ENCODE results near the gene FBXW7. TPM values are rescaled to one million over a fixed set of nuclear protein-coding genes. Genes with fewer than 3 reads are reported as not detected.
A peak's percentile ranks its signal among the peaks of the same experiment; 100 is the strongest.

Gene FBXW7
- polyA plus RNA-seq, 1 of the 3 experiments (the other 2 are of a cell fraction), result 7.7 TPM

DNA sequence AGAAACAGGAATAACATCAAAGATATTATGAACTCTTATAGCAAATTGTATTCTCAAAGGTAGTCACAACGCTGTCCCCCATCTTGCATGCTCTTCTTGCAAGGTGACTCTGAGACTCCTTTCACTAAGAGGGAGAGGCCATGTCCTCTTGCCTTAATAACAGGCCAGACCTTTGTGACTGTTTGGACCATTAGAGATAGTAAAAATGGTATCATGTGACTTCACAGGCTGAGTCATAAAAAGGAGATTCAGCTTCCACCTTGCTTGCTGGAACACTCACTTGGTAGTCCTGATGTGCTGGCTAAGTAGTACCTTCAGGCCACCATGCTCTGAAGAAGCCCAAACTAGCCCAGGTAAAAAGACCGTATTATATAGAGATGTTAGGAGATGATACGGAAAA is 143.8 kb downstream of the FBXW7 start:
- Histone ChIP-seq H3K27me3 (ENCODE audit: insufficient read depth) (no peaks in the 10 kb centered on the region), H3F3A (replicated peaks; ENCODE audit: insufficient read depth) (peaks cover 7% of the 10 kb centered on the region), H3K4me1 (ENCODE audit: control insufficient read depth in 1 of 2, insufficient read depth in 2 of 2, low read depth in 1 of 2, low read length in 1 of 2) (no peaks in the 10 kb centered on the region), H3K9me3 (no peaks in the 10 kb centered on the region), H3K4me3 (ENCODE audit: low read depth in 2 of 2, low read length in 1 of 2) (no peak overlapping the region), H3K9ac (no peak overlapping the region), H3K9me2 (no peaks in the 10 kb centered on the region; the same call in 1 of the 2 replicates), H3K36me3 (replicated peaks in 1 of 2; ENCODE audit: control insufficient read depth in 1 of 2, insufficient read depth in 2 of 2, low read length in 1 of 2) (peaks cover 0 to 6% of the 10 kb centered on the region in 2 experiments), H2AFZ (ENCODE audit: low read depth) (no peak overlapping the region), H4K20me1 (ENCODE audit: insufficient read depth) (no peaks in the 10 kb centered on the region), H3K4me2 (no peak overlapping the region), H3K27ac (ENCODE audit: low read depth in 2 of 2, low read length in 1 of 2) (no peak overlapping the region), H3K79me2 (ENCODE audit: insufficient read depth) (peaks cover 15% of the 10 kb centered on the region; the same call in 1 of the 2 replicates)
- ChIA-PET CTCF (no interaction called here), POLR2A (no interaction called here)
- 100% methylated on average over 3 of the region's 3 CpGs for WGBS (ENCODE audit: low lambda C conversion rate)
- DNase-seq, result no peak
- TF ChIP-seq POLR2AphosphoS5 (IDR thresholded peaks at IDR 0.05; ENCODE audit: low read depth, low read length) (no peak), GATA2 (CRISPR knock-in tag; IDR thresholded peaks at IDR 0.05) (no peak), MEF2A (IDR thresholded peaks at IDR 0.05; ENCODE audit: borderline replicate concordance, low read depth) (no peak)
- TF ChIP-seq, protein P1, sequence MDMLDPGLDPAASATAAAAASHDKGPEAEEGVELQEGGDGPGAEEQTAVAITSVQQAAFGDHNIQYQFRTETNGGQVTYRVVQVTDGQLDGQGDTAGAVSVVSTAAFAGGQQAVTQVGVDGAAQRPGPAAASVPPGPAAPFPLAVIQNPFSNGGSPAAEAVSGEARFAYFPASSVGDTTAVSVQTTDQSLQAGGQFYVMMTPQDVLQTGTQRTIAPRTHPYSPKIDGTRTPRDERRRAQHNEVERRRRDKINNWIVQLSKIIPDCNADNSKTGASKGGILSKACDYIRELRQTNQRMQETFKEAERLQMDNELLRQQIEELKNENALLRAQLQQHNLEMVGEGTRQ (IDR thresholded peaks at IDR 0.05; ENCODE audit: borderline replicate concordance, low read depth, low read length), result no peak
- TF ChIP-seq, protein P2, sequence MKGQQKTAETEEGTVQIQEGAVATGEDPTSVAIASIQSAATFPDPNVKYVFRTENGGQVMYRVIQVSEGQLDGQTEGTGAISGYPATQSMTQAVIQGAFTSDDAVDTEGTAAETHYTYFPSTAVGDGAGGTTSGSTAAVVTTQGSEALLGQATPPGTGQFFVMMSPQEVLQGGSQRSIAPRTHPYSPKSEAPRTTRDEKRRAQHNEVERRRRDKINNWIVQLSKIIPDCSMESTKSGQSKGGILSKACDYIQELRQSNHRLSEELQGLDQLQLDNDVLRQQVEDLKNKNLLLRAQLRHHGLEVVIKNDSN (IDR thresholded peaks at IDR 0.05; ENCODE audit: borderline replicate concordance, low read depth), result peak; percentile 26; the same call in 1 of the 2 replicates
- TF ChIP-seq, protein P3, sequence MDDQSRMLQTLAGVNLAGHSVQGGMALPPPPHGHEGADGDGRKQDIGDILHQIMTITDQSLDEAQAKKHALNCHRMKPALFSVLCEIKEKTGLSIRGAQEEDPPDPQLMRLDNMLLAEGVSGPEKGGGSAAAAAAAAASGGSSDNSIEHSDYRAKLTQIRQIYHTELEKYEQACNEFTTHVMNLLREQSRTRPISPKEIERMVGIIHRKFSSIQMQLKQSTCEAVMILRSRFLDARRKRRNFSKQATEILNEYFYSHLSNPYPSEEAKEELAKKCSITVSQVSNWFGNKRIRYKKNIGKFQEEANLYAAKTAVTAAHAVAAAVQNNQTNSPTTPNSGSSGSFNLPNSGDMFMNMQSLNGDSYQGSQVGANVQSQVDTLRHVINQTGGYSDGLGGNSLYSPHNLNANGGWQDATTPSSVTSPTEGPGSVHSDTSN (IDR thresholded peaks at IDR 0.05), result no peak
- TF ChIP-seq, protein P4, sequence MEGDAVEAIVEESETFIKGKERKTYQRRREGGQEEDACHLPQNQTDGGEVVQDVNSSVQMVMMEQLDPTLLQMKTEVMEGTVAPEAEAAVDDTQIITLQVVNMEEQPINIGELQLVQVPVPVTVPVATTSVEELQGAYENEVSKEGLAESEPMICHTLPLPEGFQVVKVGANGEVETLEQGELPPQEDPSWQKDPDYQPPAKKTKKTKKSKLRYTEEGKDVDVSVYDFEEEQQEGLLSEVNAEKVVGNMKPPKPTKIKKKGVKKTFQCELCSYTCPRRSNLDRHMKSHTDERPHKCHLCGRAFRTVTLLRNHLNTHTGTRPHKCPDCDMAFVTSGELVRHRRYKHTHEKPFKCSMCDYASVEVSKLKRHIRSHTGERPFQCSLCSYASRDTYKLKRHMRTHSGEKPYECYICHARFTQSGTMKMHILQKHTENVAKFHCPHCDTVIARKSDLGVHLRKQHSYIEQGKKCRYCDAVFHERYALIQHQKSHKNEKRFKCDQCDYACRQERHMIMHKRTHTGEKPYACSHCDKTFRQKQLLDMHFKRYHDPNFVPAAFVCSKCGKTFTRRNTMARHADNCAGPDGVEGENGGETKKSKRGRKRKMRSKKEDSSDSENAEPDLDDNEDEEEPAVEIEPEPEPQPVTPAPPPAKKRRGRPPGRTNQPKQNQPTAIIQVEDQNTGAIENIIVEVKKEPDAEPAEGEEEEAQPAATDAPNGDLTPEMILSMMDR (IDR thresholded peaks at IDR 0.05), result no peak

DNA sequence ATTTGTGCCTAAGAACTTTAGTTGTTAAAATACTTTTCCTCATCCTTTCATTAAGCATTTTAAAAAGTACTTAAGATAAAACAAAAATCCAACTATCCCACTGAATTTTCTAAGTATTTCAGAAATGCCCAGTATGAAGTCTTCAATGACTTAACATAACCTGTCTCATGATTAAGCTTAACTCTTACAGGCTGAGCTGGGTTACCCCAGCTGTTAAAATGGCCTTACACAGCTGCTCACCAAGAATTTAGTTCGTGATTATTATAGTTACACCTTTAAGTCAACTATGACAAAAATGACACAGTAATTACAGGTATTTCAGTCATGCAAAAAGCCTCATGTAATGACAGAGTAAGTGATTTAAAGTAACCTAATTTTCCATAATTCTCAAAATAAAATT is 145.7 kb downstream of the FBXW7 start:
- H3K9me3 ChIP-seq, result no peaks in the 10 kb centered on the region
- no peak overlapping the region for H3K4me3 ChIP-seq (ENCODE audit: low read depth in 2 of 2, low read length in 1 of 2)
- no peaks in the 10 kb centered on the region; the same call in 1 of the 2 replicates for H3K9me2 ChIP-seq
- WGBS (ENCODE audit: low lambda C conversion rate), result 95% methylated on average over 1 of the region's 1 CpG
- CTCF ChIA-PET, result interaction anchor here (0.7 to 4.1 kb wide), 3 partner anchors 18 to 988 kb away, joined by 3 to 13 read pairs (median 3); no protein-coding TSS in a partner anchor
- H3K4me2 ChIP-seq, result no peak overlapping the region
- H2AFZ ChIP-seq (ENCODE audit: low read depth), result no peak overlapping the region
- no peak for DNase-seq
- H3K4me1 ChIP-seq (ENCODE audit: control insufficient read depth in 1 of 2, insufficient read depth in 2 of 2, low read depth in 1 of 2, low read length in 1 of 2), result no peaks in the 10 kb centered on the region
- POLR2A ChIA-PET, result no interaction called here
- H4K20me1 ChIP-seq (ENCODE audit: insufficient read depth), result peaks cover 7% of the 10 kb centered on the region; the same call in 1 of the 2 replicates
- no peak overlapping the region for H3K9ac ChIP-seq
- H3K27ac ChIP-seq (ENCODE audit: low read depth in 2 of 2, low read length in 1 of 2), result no peak overlapping the region
- peaks cover 12% of the 10 kb centered on the region for H3F3A ChIP-seq (replicated peaks; ENCODE audit: insufficient read depth)
- peaks cover 0 to 6% of the 10 kb centered on the region in 2 experiments for H3K36me3 ChIP-seq (replicated peaks in 1 of 2; ENCODE audit: control insufficient read depth in 1 of 2, insufficient read depth in 2 of 2, low read length in 1 of 2)
- no peak for TF ChIP-seq YY1 (IDR thresholded peaks at IDR 0.05; ENCODE audit: low read depth)
- TF ChIP-seq MEF2A (IDR thresholded peaks at IDR 0.05; ENCODE audit: borderline replicate concordance, low read depth), result no peak
- no peak for TF ChIP-seq SIN3A (IDR thresholded peaks at IDR 0.05; ENCODE audit: borderline replicate concordance, low read depth, low read length)
- no peak for TF ChIP-seq RXRA (IDR thresholded peaks at IDR 0.05; ENCODE audit: borderline replicate concordance, low read depth)
- no peak for TF ChIP-seq EP300 (IDR thresholded peaks at IDR 0.05; ENCODE audit: borderline replicate concordance in 1 of 2, low read depth in 1 of 2, low read length in 1 of 2)
- no peak for TF ChIP-seq FOSL2 (IDR thresholded peaks at IDR 0.05; ENCODE audit: borderline replicate concordance, low read depth)
- TF ChIP-seq, protein P5, sequence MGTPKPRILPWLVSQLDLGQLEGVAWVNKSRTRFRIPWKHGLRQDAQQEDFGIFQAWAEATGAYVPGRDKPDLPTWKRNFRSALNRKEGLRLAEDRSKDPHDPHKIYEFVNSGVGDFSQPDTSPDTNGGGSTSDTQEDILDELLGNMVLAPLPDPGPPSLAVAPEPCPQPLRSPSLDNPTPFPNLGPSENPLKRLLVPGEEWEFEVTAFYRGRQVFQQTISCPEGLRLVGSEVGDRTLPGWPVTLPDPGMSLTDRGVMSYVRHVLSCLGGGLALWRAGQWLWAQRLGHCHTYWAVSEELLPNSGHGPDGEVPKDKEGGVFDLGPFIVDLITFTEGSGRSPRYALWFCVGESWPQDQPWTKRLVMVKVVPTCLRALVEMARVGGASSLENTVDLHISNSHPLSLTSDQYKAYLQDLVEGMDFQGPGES (IDR thresholded peaks at IDR 0.05; ENCODE audit: low read depth, low read length), result no peak
- no peak for TF ChIP-seq RFX5 (IDR thresholded peaks at IDR 0.05; ENCODE audit: low read length)
- TF ChIP-seq FOXJ3 (CRISPR knock-in tag; IDR thresholded peaks at IDR 0.05), result no peak
- no peak for TF ChIP-seq JUND (IDR thresholded peaks at IDR 0.05)
- H3K27me3 ChIP-seq (ENCODE audit: insufficient read depth), result no peaks in the 10 kb centered on the region
- H3K79me2 ChIP-seq (ENCODE audit: insufficient read depth), result peaks cover 28% of the 10 kb centered on the region
